ENCODE data around the gene UTP25.
"Not testable (repeated sequence)": the region's sequence is repeated elsewhere in the genome, so short reads cannot be mapped to it uniquely, and the experiment has no call there.

The UTP25 gene

DNA sequence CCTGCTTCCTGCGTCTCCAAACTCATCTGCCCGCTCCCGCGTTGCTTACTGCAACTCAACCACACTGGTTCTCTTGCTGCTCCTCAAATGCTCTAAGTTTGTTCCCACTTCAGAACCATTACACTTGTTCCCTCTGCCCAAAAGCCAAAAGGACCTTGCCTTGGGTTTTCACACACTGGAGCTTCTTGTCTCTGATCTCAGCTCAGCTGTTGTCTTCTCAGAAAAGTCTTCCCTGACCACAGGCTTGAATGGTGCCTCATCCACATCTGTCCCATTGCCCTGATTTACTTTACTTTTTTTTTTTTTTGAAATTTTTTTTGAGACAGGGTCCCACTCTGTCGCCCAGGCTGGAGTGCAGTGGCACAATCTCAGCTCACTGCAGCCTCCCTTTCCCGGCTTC, 66.0 kb downstream of the UTP25 start:
- no peak for DNase-seq (ENCODE audit: extremely low spot score)
- ChIA-PET POLR2A (no interaction called here), CTCF (no interaction called here)
- TF ChIP-seq, protein P1, sequence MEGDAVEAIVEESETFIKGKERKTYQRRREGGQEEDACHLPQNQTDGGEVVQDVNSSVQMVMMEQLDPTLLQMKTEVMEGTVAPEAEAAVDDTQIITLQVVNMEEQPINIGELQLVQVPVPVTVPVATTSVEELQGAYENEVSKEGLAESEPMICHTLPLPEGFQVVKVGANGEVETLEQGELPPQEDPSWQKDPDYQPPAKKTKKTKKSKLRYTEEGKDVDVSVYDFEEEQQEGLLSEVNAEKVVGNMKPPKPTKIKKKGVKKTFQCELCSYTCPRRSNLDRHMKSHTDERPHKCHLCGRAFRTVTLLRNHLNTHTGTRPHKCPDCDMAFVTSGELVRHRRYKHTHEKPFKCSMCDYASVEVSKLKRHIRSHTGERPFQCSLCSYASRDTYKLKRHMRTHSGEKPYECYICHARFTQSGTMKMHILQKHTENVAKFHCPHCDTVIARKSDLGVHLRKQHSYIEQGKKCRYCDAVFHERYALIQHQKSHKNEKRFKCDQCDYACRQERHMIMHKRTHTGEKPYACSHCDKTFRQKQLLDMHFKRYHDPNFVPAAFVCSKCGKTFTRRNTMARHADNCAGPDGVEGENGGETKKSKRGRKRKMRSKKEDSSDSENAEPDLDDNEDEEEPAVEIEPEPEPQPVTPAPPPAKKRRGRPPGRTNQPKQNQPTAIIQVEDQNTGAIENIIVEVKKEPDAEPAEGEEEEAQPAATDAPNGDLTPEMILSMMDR (IDR thresholded peaks at IDR 0.05; ENCODE audit: control extremely low read depth, extremely low read depth, low read depth, missing control alignments), result no peak

DNA sequence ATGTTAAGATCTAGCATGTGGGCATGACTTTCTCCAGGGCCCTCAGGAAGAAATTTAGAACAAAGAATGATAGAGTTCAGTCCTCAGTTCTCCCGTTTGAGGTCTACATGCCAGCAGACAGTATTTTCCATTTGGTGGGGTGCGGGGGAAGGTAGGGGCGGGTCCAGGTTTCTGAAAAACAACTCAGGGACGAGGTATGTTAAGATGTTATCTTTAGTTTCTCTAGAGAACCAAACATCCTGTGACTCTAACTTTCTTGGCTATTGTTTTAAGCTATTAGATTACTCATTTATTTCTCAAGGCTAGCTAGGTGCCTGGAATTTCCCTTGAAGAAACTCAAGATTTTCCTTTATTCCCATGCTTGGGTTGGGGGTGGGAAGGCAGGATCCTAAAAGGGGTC, 67.9 kb downstream of the UTP25 start:
- ChIA-PET CTCF (interaction anchor here (1.3 kb wide), 1 partner anchor 28 kb away, joined by 3 read pairs; no protein-coding TSS in a partner anchor), POLR2A (no interaction called here)
- DNase-seq (ENCODE audit: extremely low spot score), result no peak
- TF ChIP-seq, protein P1 (IDR thresholded peaks at IDR 0.05; ENCODE audit: control extremely low read depth, extremely low read depth, low read depth, missing control alignments), result no peak

DNA sequence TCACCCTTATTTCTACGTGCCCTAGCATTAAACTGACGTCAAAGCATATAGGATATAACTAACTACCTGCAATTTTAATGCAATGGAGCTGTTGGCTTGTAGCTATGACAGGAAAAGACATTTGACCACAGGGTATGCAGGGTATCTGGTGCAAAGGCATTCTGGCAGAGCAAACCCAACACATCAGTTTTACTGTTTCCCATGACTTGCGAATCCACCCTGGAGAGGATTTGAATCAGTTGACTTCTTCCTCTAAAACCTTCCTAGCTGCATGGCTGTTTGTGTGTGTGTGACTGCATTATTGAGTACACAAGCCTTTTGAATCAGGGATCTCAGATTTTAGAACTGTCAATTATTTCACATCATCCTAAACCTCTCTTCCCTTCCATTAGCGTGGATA, 68.6 kb downstream of the UTP25 start:
- POLR2A ChIA-PET, result no interaction called here
- CTCF ChIA-PET, result no interaction called here
- TF ChIP-seq, protein P1 (IDR thresholded peaks at IDR 0.05; ENCODE audit: control extremely low read depth, extremely low read depth, low read depth, missing control alignments), result no peak
- no peak for DNase-seq (ENCODE audit: extremely low spot score)

DNA sequence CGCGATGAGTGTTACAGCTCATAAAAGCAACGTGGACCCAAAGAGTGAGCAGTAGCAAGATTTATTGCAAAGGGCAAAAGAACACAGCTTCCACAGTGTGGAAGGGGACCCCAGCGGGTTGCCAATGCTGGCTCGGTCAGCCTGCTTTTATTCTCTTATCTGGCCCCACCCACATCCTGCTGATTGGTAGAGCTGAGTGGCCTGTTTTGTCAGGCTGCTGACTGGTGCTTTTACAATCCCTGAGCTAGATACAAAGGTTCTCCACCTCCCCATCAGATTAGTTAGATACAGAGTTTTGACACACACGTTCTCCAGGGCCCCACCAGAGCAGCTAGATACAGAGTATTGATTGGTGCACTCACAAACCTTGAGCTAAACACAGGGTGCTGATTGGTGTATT, 70.5 kb downstream of the UTP25 start:
- POLR2A ChIA-PET; DNase-seq (ENCODE audit: extremely low spot score): not testable (repeated sequence)
- CTCF ChIA-PET, result interaction anchor here (1.1 kb wide), 1 partner anchor 38 kb away, joined by 4 read pairs; no protein-coding TSS in a partner anchor

DNA sequence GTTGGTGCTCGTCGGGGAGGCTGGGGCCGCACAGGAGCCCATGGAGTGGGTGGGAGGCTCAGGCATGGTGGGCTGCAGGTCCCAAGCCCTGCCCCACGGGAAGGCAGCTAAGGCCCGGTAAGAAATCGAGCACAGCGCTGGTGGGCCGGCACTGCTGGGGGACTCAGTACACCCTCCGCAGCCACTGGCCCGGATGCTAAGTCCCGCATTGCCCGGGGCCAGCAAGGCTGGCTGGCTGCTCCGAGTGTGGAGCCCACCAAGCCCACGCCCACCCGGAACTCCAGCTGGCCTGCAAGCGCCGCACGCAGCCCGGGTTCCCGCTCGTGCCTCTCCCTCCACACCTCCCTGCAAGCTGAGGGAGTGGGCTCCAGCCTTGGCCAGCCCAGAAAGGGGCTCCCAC, 71.1 kb downstream of the UTP25 start:
- DNase-seq (ENCODE audit: extremely low spot score); POLR2A ChIA-PET: not testable (repeated sequence)
- CTCF ChIA-PET, result interaction anchor here (1.1 to 1.3 kb wide), 2 partner anchors 35 to 38 kb away, joined by 3 to 4 read pairs; no protein-coding TSS in a partner anchor

DNA sequence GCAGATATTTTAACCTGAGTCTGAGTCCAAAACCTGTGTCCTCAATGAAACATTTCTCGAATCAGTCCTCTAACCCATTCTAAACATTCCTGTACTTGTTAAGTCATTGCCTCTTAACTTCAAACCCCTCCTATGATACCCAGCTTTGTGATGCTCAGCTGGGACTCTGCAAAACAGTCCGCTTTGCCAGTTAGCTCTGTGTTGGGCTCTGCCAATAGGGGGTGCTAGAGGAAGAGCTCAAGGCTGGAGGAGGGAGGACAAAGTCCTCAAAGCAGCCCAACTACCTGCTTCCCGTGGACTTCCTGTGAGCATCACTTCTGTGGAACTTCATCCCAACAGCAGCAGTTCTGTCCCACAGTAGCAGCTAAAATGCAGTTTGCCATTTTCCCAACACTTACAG, 72.2 kb downstream of the UTP25 start:
- DNase-seq (ENCODE audit: extremely low spot score), result peak; percentile 37
- POLR2A ChIA-PET, result no interaction called here
- CTCF ChIA-PET, result interaction anchor here (0.9 to 1.7 kb wide), 6 partner anchors 9 to 36 kb away, joined by 3 to 8 read pairs (median 4); no protein-coding TSS in a partner anchor
- TF ChIP-seq, protein P1 (IDR thresholded peaks at IDR 0.05; ENCODE audit: control extremely low read depth, extremely low read depth, low read depth, missing control alignments), result peak; percentile 24

DNA sequence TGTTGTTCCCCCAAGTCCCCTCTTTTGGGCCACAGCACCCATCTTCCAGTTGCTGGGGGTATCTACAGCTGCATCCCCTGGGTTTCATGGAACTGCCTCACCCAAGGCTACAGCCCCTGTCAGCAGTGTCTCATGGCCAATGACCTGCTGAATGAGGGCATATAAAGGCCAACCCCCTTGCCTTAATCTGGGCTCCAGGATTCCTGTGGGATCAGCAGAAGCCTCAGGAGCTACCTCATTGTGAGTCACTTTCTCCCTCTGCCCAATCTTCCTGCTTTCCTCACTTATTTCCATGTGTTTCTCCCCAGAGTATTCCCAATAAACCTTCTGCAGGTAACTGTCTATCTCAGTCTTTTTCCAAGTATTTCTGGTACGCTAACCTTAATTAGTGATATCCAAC, 73.0 kb downstream of the UTP25 start:
- TF ChIP-seq, protein P1 (IDR thresholded peaks at IDR 0.05; ENCODE audit: control extremely low read depth, extremely low read depth, low read depth, missing control alignments), result no peak
- CTCF ChIA-PET, result interaction anchor here (1.0 to 1.7 kb wide), 4 partner anchors 10 to 46 kb away, joined by 3 to 8 read pairs (median 5); no protein-coding TSS in a partner anchor

DNA sequence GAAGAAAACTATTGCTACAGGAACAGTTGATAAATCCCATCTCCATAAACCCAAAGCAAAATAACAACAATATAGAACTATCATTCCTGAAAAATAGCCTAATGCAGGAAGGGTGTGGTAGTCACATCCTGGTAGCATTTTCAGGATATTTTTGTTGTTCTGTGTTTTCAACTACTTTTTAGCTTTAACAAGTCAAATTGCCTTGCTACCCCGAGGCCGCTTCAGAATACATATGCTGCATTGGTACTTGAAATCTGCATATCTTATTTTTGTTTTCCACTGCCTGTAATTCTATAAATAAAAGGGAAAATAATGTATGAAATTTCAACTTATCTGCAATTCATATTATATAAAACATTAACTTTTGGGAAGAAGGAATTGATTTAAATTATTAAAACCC, 73.4 kb downstream of the UTP25 start:
- TF ChIP-seq, protein P1 (IDR thresholded peaks at IDR 0.05; ENCODE audit: control extremely low read depth, extremely low read depth, low read depth, missing control alignments), result no peak
- CTCF ChIA-PET, result interaction anchor here (1.0 to 1.7 kb wide), 2 partner anchors 21 to 45 kb away, joined by 3 to 8 read pairs; no protein-coding TSS in a partner anchor
- POLR2A ChIA-PET, result no interaction called here

More for the DNA sequence above, 73.0 kb downstream of the UTP25 start:
- POLR2A ChIA-PET, result no interaction called here
- DNase-seq (ENCODE audit: extremely low spot score), result no peak

DNA sequence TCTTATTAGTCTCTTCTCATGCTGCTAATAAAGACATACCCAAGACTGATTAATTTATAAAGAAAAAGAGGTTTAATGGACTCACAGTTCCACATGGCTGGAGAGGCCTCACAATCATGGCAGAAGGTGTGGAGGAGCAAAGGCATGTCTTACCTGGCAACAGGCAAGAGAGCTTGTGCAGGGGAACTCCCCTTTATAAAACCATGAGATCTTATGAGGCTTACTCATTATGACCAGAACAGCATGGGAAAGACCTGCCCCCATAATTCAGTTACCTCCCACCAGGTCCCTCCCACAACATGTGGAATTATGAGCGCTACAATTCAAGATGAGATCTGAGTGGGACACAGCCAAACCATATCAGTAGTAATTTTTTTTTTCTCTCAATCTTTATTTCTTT, 77.0 kb downstream of the UTP25 start:
- DNase-seq (ENCODE audit: extremely low spot score); POLR2A ChIA-PET; CTCF ChIA-PET: not testable (repeated sequence)

More for the DNA sequence above, 73.4 kb downstream of the UTP25 start:
- DNase-seq (ENCODE audit: extremely low spot score), result no peak

All from GM10248 (cell line).